B cell (primary cell): ENCODE results near the gene ICOS. TPM values are rescaled to one million over a fixed set of nuclear protein-coding genes. Genes with fewer than 3 reads are reported as not detected.

Experiments used
- ATAC-seq: fragments of 200-7000 bp; cut with Tn5 transposase; one replicate; pipeline ENCODE4 v1.10.0; 2021; ENCODE audit warnings: low read depth, mild to moderate bottlenecking, moderate number of reproducible peaks, moderate library complexity
- CTCF ChIA-PET: fragments of 350-600 bp; sonication (Branson Sonifier 250); formaldehyde crosslinking; loops from one replicate; lab custom pipeline; 2021; ENCODE audit warnings: antibody characterized with exemption, inconsistent platforms; lab: Charles Lee
- POLR2A ChIA-PET: fragments of 350-600 bp; sonication (Branson Sonifier 250); formaldehyde crosslinking; loops from one replicate; lab custom pipeline; 2021; ENCODE audit warnings: antibody characterized with exemption; lab: Charles Lee
- DNase-seq: peaks from one replicate; pipeline ENCODE4 v3.0.0; 2013
- H2AFZ ChIP-seq: 2 replicates; pipeline ENCODE4 v1.6.1; 2012; ENCODE audit warnings: mild to moderate bottlenecking, low read depth, low read length; ENCODE audit not compliant: insufficient read depth, poor library complexity, severe bottlenecking
- H3K27ac ChIP-seq, 2 donors: 1 replicate in 1 of 2; 2 replicates in 1 of 2; pipeline ENCODE4 v1.5.1; 2012 to 2013; ENCODE audit warnings: low read length in 2 of 2, mild to moderate bottlenecking in 2 of 2, moderate library complexity in 1 of 2
- H3K27me3 ChIP-seq, 4 experiments: fragments of 200-600 bp in 1 of 4; sonication (generic) in 1 of 4; replicated peaks in 1 of 4; 1 replicate in 2 of 4; 2 replicates in 2 of 4; pipeline versions ENCODE4 v1.6.1 to v1.7.0; 2013 to 2016; ENCODE audit warnings: low read length in 3 of 4, mild to moderate bottlenecking in 2 of 4, mixed read lengths in 1 of 4, moderate library complexity in 1 of 4; ENCODE audit not compliant: insufficient read depth in 4 of 4, control insufficient read depth in 3 of 4; ENCODE audit errors: control extremely low read depth in 1 of 4
- H3K36me3 ChIP-seq, 2 experiments: replicated peaks in 1 of 2; 1 replicate in 1 of 2; 2 replicates in 1 of 2; pipeline versions ENCODE4 v1.6.1 to v1.7.1; 2013; ENCODE audit warnings: low read length in 1 of 2; ENCODE audit not compliant: insufficient read depth in 2 of 2, control insufficient read depth in 1 of 2; ENCODE audit errors: control extremely low read depth in 1 of 2, extremely low read depth in 1 of 2
- H3K4me1 ChIP-seq, 2 donors: fragments of 200-600 bp in 1 of 2; sonication (generic) in 1 of 2; 1 replicate in 1 of 2; 2 replicates in 1 of 2; pipeline versions ENCODE4 v1.5.1 to v1.6.1; 2013 to 2017; ENCODE audit warnings: low read length in 2 of 2; ENCODE audit not compliant: control insufficient read depth in 2 of 2, insufficient read depth in 2 of 2
- H3K4me2 ChIP-seq: replicated peaks from 2 replicates; pipeline ENCODE3; 2012; ENCODE audit warnings: mild to moderate bottlenecking, low read depth, low read length; ENCODE audit not compliant: poor library complexity, severe bottlenecking
- H3K4me3 ChIP-seq, 5 experiments: fragments of 200-600 bp in 1 of 5; sonication (generic) in 1 of 5; 1 replicate in 3 of 5; 2 replicates in 2 of 5; pipeline versions ENCODE4 v1.5.1 to v1.7.0; 2011 to 2016; ENCODE audit warnings: low read length in 4 of 5, mild to moderate bottlenecking in 4 of 5, low read depth in 2 of 5, control low read depth in 1 of 5, moderate library complexity in 1 of 5; ENCODE audit not compliant: insufficient read depth in 1 of 5; ENCODE audit errors: control extremely low read depth in 1 of 5, extremely low read depth in 1 of 5
- H3K79me2 ChIP-seq: fragments of 200-600 bp; sonication (generic); one replicate; pipeline ENCODE4 v1.6.0; 2016; ENCODE audit warnings: low read length; ENCODE audit not compliant: control insufficient read depth, insufficient read depth
- H3K9ac ChIP-seq: fragments of 200-600 bp; sonication (generic); 2 replicates; pipeline ENCODE4 v1.6.1; 2017; ENCODE audit warnings: mild to moderate bottlenecking, low read length, moderate library complexity
- H3K9me3 ChIP-seq, 3 donors: one replicate each; pipeline versions ENCODE4 v1.6.1 to v1.7.1; 2013; ENCODE audit warnings: low read length in 2 of 3; ENCODE audit not compliant: control insufficient read depth in 2 of 3, insufficient read depth in 1 of 3; ENCODE audit errors: control extremely low read depth in 1 of 3
- H4K20me1 ChIP-seq: 2 replicates; pipeline ENCODE4 v1.6.0; 2012; ENCODE audit warnings: mild to moderate bottlenecking, low read length; ENCODE audit not compliant: insufficient read depth, control insufficient read depth, poor library complexity, severe bottlenecking
- H3K27ac Mint-ChIP-seq: one replicate; pipeline ENCODE4 v1.8.0; 2021; ENCODE audit warnings: mixed read lengths
- H3K27me3 Mint-ChIP-seq: one replicate; pipeline ENCODE4 v1.8.0; 2021; ENCODE audit warnings: mixed read lengths
- H3K4me1 Mint-ChIP-seq: one replicate; pipeline ENCODE4 v1.8.0; 2021; ENCODE audit warnings: mixed read lengths
- H3K4me3 Mint-ChIP-seq: one replicate; pipeline ENCODE4 v1.8.0; 2021; ENCODE audit warnings: mixed read lengths
- H3K9me3 Mint-ChIP-seq: one replicate; pipeline ENCODE4 v1.8.0; 2022; ENCODE audit warnings: mixed read lengths; ENCODE audit not compliant: insufficient read depth
- EZH2 ChIP-seq: IDR thresholded peaks from 2 replicates; pipeline ENCODE4 v1.6.1; 2012; ENCODE audit warnings: borderline replicate concordance, low read depth, mild to moderate bottlenecking, moderate library complexity, low read length; ENCODE audit not compliant: insufficient read depth, poor library complexity, severe bottlenecking
- WGBS: methylation state at CpG from one replicate; pipeline ENCODE4 v1.1.5; 2013; ENCODE audit warnings: missing lambda C conversion rate; ENCODE audit not compliant: insufficient coverage; 5-methylcytosine and 5-hydroxymethylcytosine counted together
- intact Hi-C: fragments of 100-400 bp; cut with micrococcal nuclease; formaldehyde crosslinking; loops from one replicate; pipeline ENCODE4 v1.10.0; 2022
- polyA plus RNA-seq: library from polyadenylated mRNA; depleted of rRNA; stranded (reverse); fragments of >200 nt; gene quantifications from 2 replicates; pipeline ENCODE4 v1.2.3, GENCODE V29; 2012
- total RNA-seq, 2 donors: library from RNA; stranded (reverse); fragments of 120-200 nt in 1 of 2; gene quantifications; 1 replicate in 1 of 2; 2 replicates in 1 of 2; pipeline versions ENCODE4 v1.2.3 to v1.2.4, GENCODE V29; 2013 to 2022
- TF ChIP-seq, protein P1 (sequence below): fragments of 200-600 bp; IDR thresholded peaks from one replicate; pipeline ENCODE4 v1.8.0; 2022; ENCODE audit warnings: antibody characterized with exemption, mild to moderate bottlenecking

The ICOS gene
- total and polyA plus RNA-seq, 2 donors (not counting 1 experiment from before 2014, with no cell fraction given): 0.21 TPM; not detected in 1

DNA sequence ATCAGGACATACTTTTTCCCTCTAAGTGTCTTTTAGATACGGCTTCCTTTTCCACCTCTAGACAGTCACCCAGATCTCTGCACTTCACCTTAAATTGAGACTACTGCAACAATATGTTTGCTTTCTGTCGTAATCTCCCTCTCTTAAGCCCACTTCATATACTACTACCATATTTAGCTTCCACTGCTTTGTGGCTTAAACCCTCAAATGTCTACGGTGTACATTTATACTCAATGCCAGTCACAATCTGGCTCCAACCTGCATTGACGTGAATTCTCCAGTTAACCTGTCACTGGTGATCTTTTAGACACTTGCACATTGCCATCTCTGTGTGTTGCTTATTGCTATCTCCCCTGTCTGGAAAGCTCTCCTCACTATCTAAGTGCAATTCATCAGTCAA is 56.4 kb downstream of the ICOS start:
- intact Hi-C loops: no loop called here
- no peak overlapping the region for H2AFZ ChIP-seq
- no peaks in the 10 kb centered on the region for H3K9me3 ChIP-seq
- H3K9ac ChIP-seq: no peak overlapping the region
- H3K9me3 Mint-ChIP-seq: no peaks in the 10 kb centered on the region
- no peaks in the 10 kb centered on the region for H4K20me1 ChIP-seq
- no peak overlapping the region for H3K27ac Mint-ChIP-seq
- no peak overlapping the region for H3K4me3 ChIP-seq
- ChIA-PET CTCF (no interaction called here), POLR2A (no interaction called here)
- no peaks in the 10 kb centered on the region for H3K36me3 ChIP-seq
- no peak overlapping the region for H3K4me3 Mint-ChIP-seq
- WGBS: 86% methylated on average over 4 of the region's 4 CpGs
- H3K79me2 ChIP-seq: no peaks in the 10 kb centered on the region
- DNase-seq: no peak
- no peak for TF ChIP-seq EZH2
- TF ChIP-seq, protein P1, sequence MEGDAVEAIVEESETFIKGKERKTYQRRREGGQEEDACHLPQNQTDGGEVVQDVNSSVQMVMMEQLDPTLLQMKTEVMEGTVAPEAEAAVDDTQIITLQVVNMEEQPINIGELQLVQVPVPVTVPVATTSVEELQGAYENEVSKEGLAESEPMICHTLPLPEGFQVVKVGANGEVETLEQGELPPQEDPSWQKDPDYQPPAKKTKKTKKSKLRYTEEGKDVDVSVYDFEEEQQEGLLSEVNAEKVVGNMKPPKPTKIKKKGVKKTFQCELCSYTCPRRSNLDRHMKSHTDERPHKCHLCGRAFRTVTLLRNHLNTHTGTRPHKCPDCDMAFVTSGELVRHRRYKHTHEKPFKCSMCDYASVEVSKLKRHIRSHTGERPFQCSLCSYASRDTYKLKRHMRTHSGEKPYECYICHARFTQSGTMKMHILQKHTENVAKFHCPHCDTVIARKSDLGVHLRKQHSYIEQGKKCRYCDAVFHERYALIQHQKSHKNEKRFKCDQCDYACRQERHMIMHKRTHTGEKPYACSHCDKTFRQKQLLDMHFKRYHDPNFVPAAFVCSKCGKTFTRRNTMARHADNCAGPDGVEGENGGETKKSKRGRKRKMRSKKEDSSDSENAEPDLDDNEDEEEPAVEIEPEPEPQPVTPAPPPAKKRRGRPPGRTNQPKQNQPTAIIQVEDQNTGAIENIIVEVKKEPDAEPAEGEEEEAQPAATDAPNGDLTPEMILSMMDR: no peak
- peaks cover 8% of the 10 kb centered on the region for H3K27me3 Mint-ChIP-seq
- no peaks in the 10 kb centered on the region for H3K4me1 ChIP-seq
- H3K27ac ChIP-seq: no peak overlapping the region
- H3K4me1 Mint-ChIP-seq: no peaks in the 10 kb centered on the region
- no peak for ATAC-seq
- peaks cover 0 to 7% (median 0%) of the 10 kb centered on the region in 4 experiments for H3K27me3 ChIP-seq
- H3K4me2 ChIP-seq: no peak overlapping the region

DNA sequence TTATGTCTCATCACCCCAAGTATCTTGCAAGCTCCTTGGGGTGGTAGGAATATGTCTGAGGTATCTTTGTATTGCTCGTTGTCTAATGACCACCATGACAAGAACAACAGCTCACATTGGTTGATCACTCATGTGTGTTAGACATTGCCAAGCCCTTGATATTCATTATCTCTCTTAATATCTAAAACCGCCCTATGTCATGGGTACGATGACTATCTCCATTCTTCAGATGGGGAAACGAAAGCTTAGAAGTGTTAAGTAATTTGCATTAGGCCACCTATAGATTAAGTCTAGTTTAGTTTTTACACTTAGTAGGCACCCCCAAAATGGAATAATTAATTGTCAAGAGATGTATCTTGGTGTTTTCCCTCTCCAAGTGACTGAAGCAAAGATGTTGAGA is 57.0 kb downstream of the ICOS start:
- Histone ChIP-seq H3K79me2 (no peaks in the 10 kb centered on the region), H3K4me1 (no peaks in the 10 kb centered on the region), H2AFZ (no peak overlapping the region), H3K4me3 (no peak overlapping the region), H3K27ac (no peak overlapping the region), H3K4me2 (no peak overlapping the region), H3K9ac (no peak overlapping the region), H3K27me3 (peaks cover 0 to 7% (median 0%) of the 10 kb centered on the region in 4 experiments), H4K20me1 (no peaks in the 10 kb centered on the region), H3K36me3 (no peaks in the 10 kb centered on the region), H3K9me3 (no peaks in the 10 kb centered on the region)
- H3K4me1 Mint-ChIP-seq: no peaks in the 10 kb centered on the region
- DNase-seq (no peak), ATAC-seq (no peak)
- no CpG with 5 or more reads among the region's 4 CpGs for WGBS
- no peaks in the 10 kb centered on the region for H3K9me3 Mint-ChIP-seq
- CTCF ChIA-PET: no interaction called here
- H3K4me3 Mint-ChIP-seq: no peak overlapping the region
- POLR2A ChIA-PET: no interaction called here
- TF ChIP-seq, protein P1: no peak
- TF ChIP-seq EZH2: no peak
- H3K27ac Mint-ChIP-seq: no peak overlapping the region
- intact Hi-C loops: no loop called here
- H3K27me3 Mint-ChIP-seq: peaks cover 5% of the 10 kb centered on the region
